CD14-positive monocyte (primary cell): ENCODE data around the gene SRGAP2. TPM values are rescaled to one million over a fixed set of nuclear protein-coding genes. Genes with fewer than 3 reads are reported as not detected.
"Not testable (repeated sequence)": the region's sequence is repeated elsewhere in the genome, so short reads cannot be mapped to it uniquely, and the experiment has no call there.

ENCODE experiments used
- DNase-seq, 3 donors: peaks; one replicate each; pipeline ENCODE4 v3.0.0-alpha.2; 2011 to 2022
- H2AFZ ChIP-seq: 2 replicates; pipeline ENCODE4 v1.6.0; 2012; ENCODE audit warnings: mild to moderate bottlenecking, low read depth, low read length, inconsistent platforms; ENCODE audit not compliant: insufficient read depth, poor library complexity, severe bottlenecking
- H3K27ac ChIP-seq, 2 donors: 1 replicate in 1 of 2; 2 replicates in 1 of 2; pipeline ENCODE4 v1.5.1; 2012 to 2013; ENCODE audit warnings: low read length in 2 of 2, control low read depth in 1 of 2, inconsistent platforms in 1 of 2, low read depth in 1 of 2, mild to moderate bottlenecking in 1 of 2
- H3K27me3 ChIP-seq, 2 donors: one replicate each; pipeline versions ENCODE4 v1.6.0 to v1.6.1; 2011 to 2013; ENCODE audit warnings: low read length in 2 of 2; ENCODE audit not compliant: control insufficient read depth in 2 of 2, insufficient read depth in 2 of 2
- H3K36me3 ChIP-seq, 2 donors: replicated peaks in 1 of 2; 1 replicate in 1 of 2; 2 replicates in 1 of 2; pipeline versions ENCODE4 v1.5.1 to v1.6.1; 2012 to 2013; ENCODE audit warnings: low read length in 2 of 2, control low read depth in 1 of 2, inconsistent platforms in 1 of 2, mild to moderate bottlenecking in 1 of 2; ENCODE audit not compliant: insufficient read depth in 2 of 2, control insufficient read depth in 1 of 2
- H3K4me1 ChIP-seq, 2 donors: 1 replicate in 1 of 2; 2 replicates in 1 of 2; pipeline versions ENCODE4 v1.5.1 to v1.6.1; 2012 to 2013; ENCODE audit warnings: low read length in 2 of 2, control low read depth in 1 of 2, inconsistent platforms in 1 of 2, mild to moderate bottlenecking in 1 of 2, moderate library complexity in 1 of 2; ENCODE audit not compliant: insufficient read depth in 2 of 2, control insufficient read depth in 1 of 2
- H3K4me2 ChIP-seq: replicated peaks from 2 replicates; pipeline ENCODE3; 2012; ENCODE audit warnings: low read length, moderate library complexity, mild to moderate bottlenecking; ENCODE audit not compliant: poor library complexity, severe bottlenecking; ENCODE audit errors: extremely low read depth
- H3K4me3 ChIP-seq, 3 experiments: fragments of 200-600 bp in 1 of 3; sonication (generic) in 1 of 3; replicated peaks in 1 of 3; 1 replicate in 2 of 3; 2 replicates in 1 of 3; pipeline ENCODE4 v1.5.1; 2011 to 2013; ENCODE audit warnings: low read length in 3 of 3, mild to moderate bottlenecking in 3 of 3, control low read depth in 2 of 3, low read depth in 2 of 3, inconsistent platforms in 1 of 3, moderate library complexity in 1 of 3
- H3K79me2 ChIP-seq: 2 replicates; pipeline ENCODE4 v1.6.0; 2012; ENCODE audit warnings: mild to moderate bottlenecking, control low read depth, inconsistent platforms, low read length, moderate library complexity; ENCODE audit not compliant: insufficient read depth
- H3K9ac ChIP-seq: 2 replicates; pipeline ENCODE4 v1.6.0; 2017; ENCODE audit warnings: low read length, mild to moderate bottlenecking; ENCODE audit not compliant: insufficient read depth, poor library complexity, severe bottlenecking
- H3K9me3 ChIP-seq, 2 donors: replicated peaks in 1 of 2; 1 replicate in 1 of 2; 2 replicates in 1 of 2; pipeline versions ENCODE4 v1.5.1 to v1.6.1; 2012 to 2013; ENCODE audit warnings: low read length in 2 of 2, control low read depth in 1 of 2; ENCODE audit not compliant: control insufficient read depth in 1 of 2, insufficient read depth in 1 of 2
- H4K20me1 ChIP-seq: 2 replicates; pipeline ENCODE4 v1.6.0; 2012; ENCODE audit warnings: mild to moderate bottlenecking, low read length, control low read depth, moderate library complexity; ENCODE audit not compliant: insufficient read depth
- H3K27ac Mint-ChIP-seq, 7 donors: one replicate each; pipeline ENCODE4 v1.8.0; 2020; ENCODE audit warnings: mild to moderate bottlenecking in 7 of 7, mixed read lengths in 7 of 7, moderate library complexity in 6 of 7, inconsistent platforms in 2 of 7
- H3K27me3 Mint-ChIP-seq, 3 donors: one replicate each; pipeline ENCODE4 v1.8.0; 2021 to 2022; ENCODE audit warnings: low read depth in 3 of 3, mild to moderate bottlenecking in 3 of 3, mixed read lengths in 3 of 3, moderate library complexity in 3 of 3, inconsistent platforms in 1 of 3
- H3K36me3 Mint-ChIP-seq, 2 donors: one replicate each; pipeline ENCODE4 v1.8.0; 2020; ENCODE audit warnings: mixed read lengths in 2 of 2, inconsistent platforms in 1 of 2, mild to moderate bottlenecking in 1 of 2
- H3K4me1 Mint-ChIP-seq: one replicate; pipeline ENCODE4 v1.8.0; 2020; ENCODE audit warnings: mild to moderate bottlenecking, mixed read lengths
- H3K4me3 Mint-ChIP-seq, 2 donors: one replicate each; pipeline ENCODE4 v1.8.0; 2020; ENCODE audit warnings: mild to moderate bottlenecking in 2 of 2, mixed read lengths in 2 of 2, moderate library complexity in 1 of 2
- H3K9me3 Mint-ChIP-seq, 7 donors: one replicate each; pipeline ENCODE4 v1.8.0; 2020 to 2022; ENCODE audit warnings: mixed read lengths in 7 of 7, mild to moderate bottlenecking in 6 of 7, moderate library complexity in 6 of 7, inconsistent platforms in 2 of 7
- WGBS: methylation state at CpG from one replicate; pipeline ENCODE4 v1.1.5; 2013; ENCODE audit warnings: missing lambda C conversion rate; ENCODE audit not compliant: insufficient coverage; 5-methylcytosine and 5-hydroxymethylcytosine counted together
- intact Hi-C, 2 donors: fragments of 100-400 bp; cut with micrococcal nuclease; formaldehyde crosslinking; loops; one replicate each; pipeline versions ENCODE4 v1.15.0 to v1.15.1; 2023
- polyA plus RNA-seq, 3 donors: library from polyadenylated mRNA; depleted of rRNA in 1 of 3; unstranded in 2 of 3; stranded (reverse) in 1 of 3; fragments of 300-500 nt in 2 of 3; fragments of >200 nt in 1 of 3; fragmentation: Illumina TruSeq in 2 of 3; gene quantifications; 1 replicate in 2 of 3; 2 replicates in 1 of 3; pipeline ENCODE4 v1.2.3, GENCODE V29; 2012 to 2021

Gene SRGAP2
- polyA plus RNA-seq, 3 donors: 13.6 to 70.7 (median 19.3) TPM

DNA sequence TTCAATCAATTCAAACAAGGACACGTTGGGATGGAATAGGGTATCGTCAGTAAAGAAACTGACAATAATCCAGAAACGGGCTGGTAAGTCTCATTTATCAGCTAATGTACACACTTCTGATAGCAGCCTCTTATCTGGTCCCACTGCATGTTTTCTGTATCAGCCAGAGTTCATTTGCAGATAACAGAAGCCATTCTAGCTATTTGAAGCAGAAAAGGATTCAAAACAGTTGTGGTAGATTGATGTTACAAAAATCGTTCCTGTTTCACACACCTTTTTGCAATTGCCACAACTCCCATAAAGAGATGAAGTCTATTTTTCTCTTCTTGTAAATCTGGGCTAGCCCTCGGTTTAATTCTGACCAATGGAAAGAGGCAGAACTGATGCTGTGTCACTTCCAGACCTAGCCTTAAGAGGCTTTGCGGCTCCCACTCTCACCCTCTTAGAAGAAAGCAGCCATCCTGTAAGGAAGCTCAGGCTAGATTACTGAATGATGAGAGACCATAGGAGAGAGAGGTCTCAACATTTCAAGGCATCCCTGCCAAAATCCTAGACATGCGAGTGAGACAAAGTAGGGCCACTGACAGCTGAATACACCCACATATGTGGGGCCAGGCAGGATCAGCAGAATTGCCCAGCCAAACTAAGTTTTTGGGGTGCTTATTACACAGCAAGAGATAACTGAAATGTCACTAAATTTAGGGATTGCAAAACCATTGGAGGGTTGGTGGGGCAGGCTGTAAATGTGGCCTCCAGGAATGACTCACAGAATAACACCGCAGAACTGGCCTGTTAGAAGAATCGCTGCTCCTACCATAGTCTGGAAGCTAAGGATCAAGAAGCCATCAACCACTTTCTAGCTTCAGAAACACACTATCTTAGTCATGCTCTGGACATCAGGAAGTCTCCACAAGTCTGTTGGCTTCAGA lies 25.0 kb upstream of the SRGAP2 start:
- H3K4me3 Mint-ChIP-seq: peak overlapping the region in 1 of 2 donors; percentile 44
- H3K9ac ChIP-seq, H3K27me3 Mint-ChIP-seq, H2AFZ ChIP-seq, H3K27me3 ChIP-seq, H3K9me3 ChIP-seq, H3K4me2 ChIP-seq, H3K36me3 Mint-ChIP-seq, H4K20me1 ChIP-seq, intact Hi-C loops, H3K9me3 Mint-ChIP-seq, H3K4me3 ChIP-seq, H3K79me2 ChIP-seq, H3K36me3 ChIP-seq: not testable (repeated sequence)
- Histone ChIP-seq H3K4me1 (peaks cover 20 to 29% of the 10 kb centered on the region in 2 donors), H3K27ac (peak overlapping the region in 1 of 2 donors; percentile 68)
- no CpG with 5 or more reads among the region's 9 CpGs for WGBS
- peak; percentile 51 to 68 (median 63) for DNase-seq
- peak overlapping the region; percentile 76 to 89 (median 85) for H3K27ac Mint-ChIP-seq
- H3K4me1 Mint-ChIP-seq: peaks cover 20% of the 10 kb centered on the region

DNA sequence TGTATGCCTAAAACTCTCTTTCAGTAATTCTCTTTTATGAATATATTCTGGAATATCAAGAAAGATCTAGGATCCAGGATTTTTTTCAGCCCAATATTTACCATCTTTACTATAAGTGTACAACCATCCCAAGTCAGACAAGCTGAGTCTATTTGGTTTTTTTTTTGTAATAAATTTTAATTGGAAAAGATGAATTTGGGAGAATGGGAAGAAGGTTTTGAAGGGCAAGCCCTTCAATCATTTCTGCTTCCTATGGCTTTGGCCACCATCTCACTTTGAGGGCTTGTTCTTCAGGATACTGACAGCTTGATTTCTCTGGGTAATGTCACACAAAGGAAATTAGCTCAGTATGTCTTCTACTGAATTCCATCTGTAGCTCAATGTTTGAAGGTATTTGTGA lies 23.7 kb upstream of the SRGAP2 start:
- H3K27me3 Mint-ChIP-seq, H3K79me2 ChIP-seq, H3K9me3 Mint-ChIP-seq, intact Hi-C loops, H3K9ac ChIP-seq, H3K27ac Mint-ChIP-seq, H3K36me3 ChIP-seq, H3K27ac ChIP-seq, H2AFZ ChIP-seq, H3K9me3 ChIP-seq, H3K4me3 Mint-ChIP-seq, H4K20me1 ChIP-seq, H3K36me3 Mint-ChIP-seq, H3K27me3 ChIP-seq, DNase-seq, H3K4me2 ChIP-seq, H3K4me3 ChIP-seq: not testable (repeated sequence)
- peaks cover 18 to 29% of the 10 kb centered on the region in 2 donors for H3K4me1 ChIP-seq
- peaks cover 20% of the 10 kb centered on the region for H3K4me1 Mint-ChIP-seq

DNA sequence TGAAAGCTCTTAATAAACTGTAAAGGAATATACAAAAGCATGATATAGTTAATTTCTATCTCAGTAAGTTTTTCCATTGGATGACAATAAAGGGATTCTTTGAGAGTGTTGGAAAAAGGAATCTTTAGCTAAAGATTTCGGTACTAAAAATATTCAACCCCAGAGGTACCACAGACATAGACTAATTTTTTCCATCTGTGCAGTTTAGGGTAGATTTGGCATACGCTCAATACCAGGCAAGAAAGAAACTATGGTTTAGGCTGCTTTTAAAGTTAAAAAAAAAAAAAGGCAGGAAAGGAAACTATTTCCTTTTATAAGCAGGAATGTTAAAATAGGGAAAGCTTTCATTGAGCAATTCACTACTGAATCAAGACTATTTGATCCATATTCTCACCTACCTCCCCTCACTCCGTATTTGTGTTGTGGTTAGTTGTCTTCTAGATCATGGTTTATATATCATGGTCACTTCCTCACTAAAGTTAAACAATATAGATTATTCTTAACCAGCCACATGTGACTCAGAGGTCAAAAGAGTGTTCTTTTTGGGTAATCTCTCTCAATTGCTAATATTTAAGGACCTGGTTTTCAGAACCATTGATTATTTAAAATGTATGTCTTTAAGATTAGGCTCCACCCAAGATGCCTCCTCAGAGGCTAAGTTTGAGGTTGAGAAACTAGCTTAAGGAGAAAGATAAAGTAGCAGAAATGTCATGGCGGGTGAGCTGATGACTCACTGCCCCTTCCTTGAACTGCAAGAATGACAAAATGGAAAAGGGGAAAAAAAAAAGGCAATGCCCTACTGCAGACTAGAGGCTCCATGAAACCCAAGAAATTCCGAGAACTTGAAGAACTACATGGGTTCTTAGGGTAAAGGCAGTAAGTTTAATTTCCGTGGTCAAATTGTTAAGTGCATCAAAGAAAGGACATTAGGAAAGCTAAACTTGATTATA lies 20.7 kb upstream of the SRGAP2 start:
- intact Hi-C loops, H3K9me3 Mint-ChIP-seq, H3K4me3 Mint-ChIP-seq, H3K4me3 ChIP-seq, H3K27me3 ChIP-seq, H3K36me3 ChIP-seq, H3K27me3 Mint-ChIP-seq, H4K20me1 ChIP-seq, H3K27ac ChIP-seq, H3K9ac ChIP-seq, H3K79me2 ChIP-seq, H3K4me2 ChIP-seq, H3K9me3 ChIP-seq, H3K36me3 Mint-ChIP-seq, H2AFZ ChIP-seq: not testable (repeated sequence)
- Mint-ChIP-seq H3K27ac (peak overlapping the region in 5 of 7 donors; percentile 33 to 86 (median 69)), H3K4me1 (peaks cover 14% of the 10 kb centered on the region)
- WGBS: no CpG with 5 or more reads among the region's 6 CpGs
- peak in 2 of 3 donors; percentile 23 to 35 for DNase-seq
- H3K4me1 ChIP-seq: peaks cover 11 to 15% of the 10 kb centered on the region in 2 donors

DNA sequence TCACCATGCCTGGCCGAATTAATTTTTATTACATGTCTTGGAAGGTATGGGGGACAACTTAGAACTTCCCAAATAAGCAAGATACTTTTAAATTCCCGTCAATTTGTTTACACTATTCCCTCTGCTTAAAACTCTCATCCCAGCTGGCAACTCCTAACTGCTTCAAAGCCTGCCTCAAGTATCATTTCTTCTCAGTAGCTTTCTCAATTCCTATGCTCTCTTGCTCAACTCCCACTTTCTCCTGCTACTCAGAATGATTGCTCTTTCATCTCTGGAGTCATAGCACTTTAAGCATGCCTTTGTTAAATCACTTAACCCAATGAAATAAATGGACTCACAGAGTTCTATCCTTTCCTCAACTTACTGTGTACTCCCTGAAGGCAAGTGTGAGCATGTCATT lies 19.6 kb upstream of the SRGAP2 start:
- H2AFZ ChIP-seq, H3K4me1 ChIP-seq, H3K4me1 Mint-ChIP-seq, H3K9ac ChIP-seq, H3K4me3 Mint-ChIP-seq, H3K36me3 Mint-ChIP-seq, H3K9me3 ChIP-seq, H3K27me3 Mint-ChIP-seq, H4K20me1 ChIP-seq, H3K36me3 ChIP-seq, H3K4me2 ChIP-seq, H3K27ac ChIP-seq, H3K79me2 ChIP-seq, H3K4me3 ChIP-seq, intact Hi-C loops, H3K27me3 ChIP-seq, H3K9me3 Mint-ChIP-seq: not testable (repeated sequence)
- whole genome bisulfite sequencing: no CpG with 5 or more reads among the region's 2 CpGs
- peak overlapping the region in 1 of 7 donors; percentile 30 for H3K27ac Mint-ChIP-seq
- DNase-seq: peak in 1 of 3 donors; percentile 21
